ENCODE data around the gene PARD3B. TPM values are rescaled to one million over a fixed set of nuclear protein-coding genes. Genes with fewer than 3 reads are reported as not detected.

Gene PARD3B
- total and polyA plus RNA-seq, 8 donors = 18.5 to 24.6 (median 21.1) TPM

DNA sequence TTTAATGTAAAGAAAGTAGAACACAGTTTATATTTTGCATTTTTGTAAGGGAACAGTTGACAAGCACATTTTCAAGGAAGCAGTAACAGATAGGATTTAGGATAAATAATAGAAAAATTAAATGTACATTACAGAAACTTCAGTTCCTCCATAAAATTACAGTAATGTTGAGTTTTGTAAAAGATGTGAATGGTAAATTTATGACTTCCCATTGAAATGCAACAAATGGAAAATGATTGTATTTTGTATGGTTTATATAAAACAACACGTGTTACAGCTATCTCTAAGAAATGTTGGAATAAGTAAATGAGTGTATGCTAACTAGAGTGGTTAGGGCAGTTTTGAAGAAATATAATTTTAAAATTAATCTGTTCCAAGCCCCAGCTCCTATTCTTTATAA, 227.3 kb downstream of the PARD3B start:
- Histone ChIP-seq H3K36me3 (no peaks in the 10 kb centered on the region), H3K9me3 (no peaks in the 10 kb centered on the region), H3K27ac (no peak overlapping the region), H3K4me3 (no peak overlapping the region), H3K4me1 (no peaks in the 10 kb centered on the region), H3K27me3 (no peaks in the 10 kb centered on the region)
- ATAC-seq = no peak
- intact Hi-C loops (cut with DNase I) = no loop called here
- TF ChIP-seq, protein P1, sequence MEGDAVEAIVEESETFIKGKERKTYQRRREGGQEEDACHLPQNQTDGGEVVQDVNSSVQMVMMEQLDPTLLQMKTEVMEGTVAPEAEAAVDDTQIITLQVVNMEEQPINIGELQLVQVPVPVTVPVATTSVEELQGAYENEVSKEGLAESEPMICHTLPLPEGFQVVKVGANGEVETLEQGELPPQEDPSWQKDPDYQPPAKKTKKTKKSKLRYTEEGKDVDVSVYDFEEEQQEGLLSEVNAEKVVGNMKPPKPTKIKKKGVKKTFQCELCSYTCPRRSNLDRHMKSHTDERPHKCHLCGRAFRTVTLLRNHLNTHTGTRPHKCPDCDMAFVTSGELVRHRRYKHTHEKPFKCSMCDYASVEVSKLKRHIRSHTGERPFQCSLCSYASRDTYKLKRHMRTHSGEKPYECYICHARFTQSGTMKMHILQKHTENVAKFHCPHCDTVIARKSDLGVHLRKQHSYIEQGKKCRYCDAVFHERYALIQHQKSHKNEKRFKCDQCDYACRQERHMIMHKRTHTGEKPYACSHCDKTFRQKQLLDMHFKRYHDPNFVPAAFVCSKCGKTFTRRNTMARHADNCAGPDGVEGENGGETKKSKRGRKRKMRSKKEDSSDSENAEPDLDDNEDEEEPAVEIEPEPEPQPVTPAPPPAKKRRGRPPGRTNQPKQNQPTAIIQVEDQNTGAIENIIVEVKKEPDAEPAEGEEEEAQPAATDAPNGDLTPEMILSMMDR (IDR thresholded peaks at IDR 0.05) = no peak
- DNase-seq = peak in 1 of 4 donors; percentile 43

GRCh38 chr2:204775766-204776165, 230.5 kb downstream of the PARD3B start:
- intact Hi-C loops (cut with DNase I) = no loop called here
- H3K4me3 ChIP-seq = no peak overlapping the region
- H3K36me3 ChIP-seq = no peaks in the 10 kb centered on the region
- no peaks in the 10 kb centered on the region for H3K4me1 ChIP-seq
- DNase-seq (no peak), ATAC-seq (no peak)
- no peaks in the 10 kb centered on the region for H3K9me3 ChIP-seq
- TF ChIP-seq, protein P1 (IDR thresholded peaks at IDR 0.05) = no peak
- H3K27ac ChIP-seq = no peak overlapping the region
- H3K27me3 ChIP-seq = no peaks in the 10 kb centered on the region

DNA sequence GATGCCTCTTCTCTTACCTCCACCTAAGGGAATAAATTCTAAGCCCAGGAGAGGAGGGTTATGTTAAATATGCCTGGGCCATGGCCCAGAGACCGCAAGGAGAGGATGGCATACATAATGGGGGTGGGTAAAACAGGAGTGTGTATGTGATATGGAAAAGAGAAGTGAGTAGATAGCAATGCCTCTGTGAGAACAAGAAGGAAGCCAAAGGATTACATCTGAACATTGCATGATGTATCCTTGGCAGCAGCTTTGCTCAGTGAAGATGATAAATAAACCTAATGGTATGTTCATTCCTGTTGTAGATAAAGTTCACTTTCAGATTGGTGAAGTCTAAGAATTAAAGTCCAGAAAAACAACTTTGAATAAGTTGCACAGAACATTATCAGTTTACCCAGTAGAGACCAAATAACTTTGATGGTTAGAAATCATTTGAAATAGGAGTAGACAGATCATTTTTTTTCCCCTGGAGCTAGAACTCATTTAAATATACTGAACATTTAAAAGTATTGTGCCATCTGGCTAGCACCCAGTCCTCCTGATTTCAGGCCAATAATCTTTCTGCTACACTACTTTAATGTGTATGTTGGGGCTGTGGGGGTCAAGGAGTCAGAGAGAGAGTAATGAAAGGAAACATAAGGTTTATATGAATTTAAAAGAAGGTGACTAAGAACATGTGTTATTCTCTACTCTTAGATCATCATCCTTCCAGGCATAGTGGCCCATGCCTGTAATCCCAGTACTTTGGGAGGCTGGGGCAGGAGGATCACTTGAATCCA, 231.7 kb downstream of the PARD3B start:
- no peaks in the 10 kb centered on the region for H3K36me3 ChIP-seq
- no peak overlapping the region for H3K4me3 ChIP-seq
- intact Hi-C loops (cut with DNase I) = no loop called here
- H3K27me3 ChIP-seq = no peaks in the 10 kb centered on the region
- no peaks in the 10 kb centered on the region for H3K4me1 ChIP-seq
- H3K27ac ChIP-seq = no peak overlapping the region
- TF ChIP-seq, protein P1 (IDR thresholded peaks at IDR 0.05) = no peak
- no peak for ATAC-seq
- peak in 1 of 4 donors; percentile 64 for DNase-seq
- H3K9me3 ChIP-seq = no peaks in the 10 kb centered on the region

DNA sequence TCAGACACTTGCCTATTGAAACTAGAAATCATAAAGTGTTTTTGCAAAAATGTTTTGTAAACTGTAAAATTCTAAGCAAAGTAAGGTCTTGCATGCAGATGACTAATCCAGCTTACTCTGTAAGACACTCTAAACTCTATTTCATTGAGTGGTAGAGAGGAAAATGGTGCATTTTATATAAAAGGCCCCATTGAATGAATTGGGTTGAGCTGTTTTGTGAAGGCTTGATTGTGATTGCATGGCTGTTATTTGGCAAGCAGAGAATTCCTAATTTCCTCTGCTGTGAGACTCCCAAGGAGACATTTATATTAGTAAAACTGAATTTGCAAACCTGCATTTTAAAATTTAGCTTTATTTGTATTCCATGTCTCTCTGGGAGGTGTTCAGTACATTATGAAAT, 234.5 kb downstream of the PARD3B start:
- H3K27me3 ChIP-seq = no peaks in the 10 kb centered on the region
- H3K4me3 ChIP-seq = no peak overlapping the region
- no peak overlapping the region for H3K27ac ChIP-seq
- ATAC-seq (no peak), DNase-seq (no peak)
- no peaks in the 10 kb centered on the region for H3K4me1 ChIP-seq
- TF ChIP-seq, protein P1 (IDR thresholded peaks at IDR 0.05) = no peak
- no peaks in the 10 kb centered on the region for H3K9me3 ChIP-seq
- intact Hi-C loops (cut with DNase I) = no loop called here
- H3K36me3 ChIP-seq = no peaks in the 10 kb centered on the region

GRCh38 chr2:204781941-204782340, 236.7 kb downstream of the PARD3B start:
- ATAC-seq = no peak
- H3K9me3 ChIP-seq = no peaks in the 10 kb centered on the region
- TF ChIP-seq, protein P1 (IDR thresholded peaks at IDR 0.05) = no peak
- H3K4me1 ChIP-seq = no peaks in the 10 kb centered on the region
- no peak overlapping the region for H3K27ac ChIP-seq
- no peak overlapping the region for H3K4me3 ChIP-seq
- no peak for DNase-seq
- intact Hi-C loops (cut with DNase I) = no loop called here
- no peaks in the 10 kb centered on the region for H3K27me3 ChIP-seq
- no peaks in the 10 kb centered on the region for H3K36me3 ChIP-seq
